ENCODE data around the gene CDH20. TPM values are rescaled to one million over a fixed set of nuclear protein-coding genes. Genes with fewer than 3 reads are reported as not detected.

CDH20 gene
- total RNA-seq, 6 experiments from 2014 or later: not detected

- Histone ChIP-seq H3K27me3 (no peaks in the 10 kb centered on the region), H3K36me3 (no peaks in the 10 kb centered on the region), H3K27ac (no peak overlapping the region), H3K4me3 (no peak overlapping the region), H3K4me1 (no peaks in the 10 kb centered on the region), H3K9me3 (no peaks in the 10 kb centered on the region)
- DNase-seq: no peak
- intact Hi-C loops (cut with DNase I): no loop called here
- ATAC-seq: no peak
- TF ChIP-seq CTCF (IDR thresholded peaks at IDR 0.05) (no peak), POLR2A (IDR thresholded peaks at IDR 0.05) (no peak)
- 69% methylated on average over 2 of the region's 2 CpGs for WGBS (ENCODE audit: insufficient coverage, low coverage, low lambda C conversion rate, missing lambda C conversion rate)
Measured at GRCh38 chr18:61371111-61371510, 37.9 kb downstream of the CDH20 start.

DNA sequence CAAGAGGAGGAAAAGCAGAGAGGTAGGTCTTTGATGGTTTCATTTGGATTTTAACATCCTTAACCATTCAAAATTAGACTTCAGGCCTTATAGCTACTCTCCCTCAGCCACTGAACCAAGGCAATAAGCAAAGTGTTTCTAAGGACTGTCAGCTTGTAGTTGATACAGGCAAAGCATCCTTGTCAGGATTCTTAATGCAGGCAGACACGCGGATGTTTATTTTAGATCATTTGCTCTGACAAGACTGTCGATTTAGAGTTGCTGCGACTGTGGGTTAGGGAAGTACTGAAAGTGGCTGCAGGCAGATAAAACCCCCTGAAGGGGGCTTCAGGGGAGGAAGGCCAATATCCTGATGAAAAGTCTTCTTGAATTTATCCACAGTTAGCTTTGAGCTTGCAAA is 46.6 kb downstream of the CDH20 start:
- DNase-seq (no peak), ATAC-seq (no peak)
- WGBS (ENCODE audit: insufficient coverage, low coverage, low lambda C conversion rate, missing lambda C conversion rate): 23% methylated on average over 4 of the region's 4 CpGs
- no peak overlapping the region for H3K27ac ChIP-seq
- no peaks in the 10 kb centered on the region for H3K27me3 ChIP-seq
- no peak overlapping the region for H3K4me3 ChIP-seq
- H3K4me1 ChIP-seq: no peaks in the 10 kb centered on the region
- intact Hi-C loops (cut with DNase I): no loop called here
- no peak for TF ChIP-seq CTCF (IDR thresholded peaks at IDR 0.05)
- no peak for TF ChIP-seq POLR2A (IDR thresholded peaks at IDR 0.05)
- no peaks in the 10 kb centered on the region for H3K36me3 ChIP-seq
- H3K9me3 ChIP-seq: no peaks in the 10 kb centered on the region

- TF ChIP-seq POLR2A (IDR thresholded peaks at IDR 0.05): no peak
- no peak for TF ChIP-seq CTCF (IDR thresholded peaks at IDR 0.05)
- 51% methylated on average over 2 of the region's 2 CpGs for WGBS (ENCODE audit: insufficient coverage, low coverage, low lambda C conversion rate, missing lambda C conversion rate)
- Histone ChIP-seq H3K4me1 (no peaks in the 10 kb centered on the region), H3K27ac (no peak overlapping the region), H3K4me3 (no peak overlapping the region), H3K36me3 (no peaks in the 10 kb centered on the region), H3K27me3 (no peaks in the 10 kb centered on the region), H3K9me3 (no peaks in the 10 kb centered on the region)
- intact Hi-C loops (cut with DNase I): no loop called here
- DNase-seq: no peak
- ATAC-seq: no peak
Measured at GRCh38 chr18:61388010-61388409, 54.8 kb downstream of the CDH20 start.

DNA sequence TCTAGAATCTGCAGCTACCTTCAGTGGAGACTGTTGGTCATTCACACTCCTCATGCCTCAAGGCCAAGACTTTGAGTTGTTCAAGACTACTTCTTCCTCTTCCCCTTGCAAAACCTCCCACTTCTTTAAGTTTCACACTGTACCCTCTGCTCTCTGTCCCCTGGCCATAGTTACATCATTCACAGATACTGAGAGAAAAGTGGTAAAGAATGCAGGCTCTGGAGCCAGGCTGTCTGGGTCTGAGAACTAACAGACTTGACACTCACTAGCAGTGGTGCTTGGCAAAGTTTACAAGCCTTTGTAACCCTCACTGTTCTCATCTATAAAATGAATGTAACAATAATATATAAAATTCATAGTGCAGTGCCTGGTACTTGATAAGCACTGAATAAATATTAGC is 61.8 kb downstream of the CDH20 start:
- H3K4me1 ChIP-seq: no peaks in the 10 kb centered on the region
- H3K36me3 ChIP-seq: no peaks in the 10 kb centered on the region
- H3K27me3 ChIP-seq: no peaks in the 10 kb centered on the region
- DNase-seq (no peak), ATAC-seq (no peak)
- H3K4me3 ChIP-seq: no peak overlapping the region
- H3K27ac ChIP-seq: no peak overlapping the region
- no peaks in the 10 kb centered on the region for H3K9me3 ChIP-seq
- intact Hi-C loops (cut with DNase I): no loop called here
- TF ChIP-seq POLR2A (IDR thresholded peaks at IDR 0.05) (no peak), CTCF (IDR thresholded peaks at IDR 0.05) (no peak)

DNA sequence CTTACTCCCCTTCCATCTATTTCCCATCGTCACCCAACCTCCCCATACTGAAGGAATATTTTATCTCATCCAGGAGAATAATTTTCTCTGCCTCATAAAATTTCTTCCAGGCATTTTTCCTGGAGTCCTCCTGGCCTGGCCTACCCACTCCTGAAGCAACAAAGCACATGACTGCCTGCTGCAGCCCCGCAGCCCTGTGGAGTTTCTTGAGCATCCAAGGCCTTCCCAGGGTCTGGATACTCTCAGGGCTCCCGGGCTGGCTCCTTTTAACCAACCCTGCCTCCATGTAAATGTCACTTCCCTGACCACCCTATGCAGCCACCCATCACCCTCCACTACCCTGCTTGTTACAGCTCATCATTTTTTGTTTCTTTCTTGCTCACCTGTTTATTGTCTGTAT is 64.0 kb downstream of the CDH20 start:
- no peak overlapping the region for H3K4me3 ChIP-seq
- intact Hi-C loops (cut with DNase I): no loop called here
- H3K9me3 ChIP-seq: no peaks in the 10 kb centered on the region
- no peaks in the 10 kb centered on the region for H3K36me3 ChIP-seq
- H3K27me3 ChIP-seq: no peaks in the 10 kb centered on the region
- no peak for DNase-seq
- H3K27ac ChIP-seq: no peak overlapping the region
- H3K4me1 ChIP-seq: no peaks in the 10 kb centered on the region
- WGBS (ENCODE audit: insufficient coverage, low coverage, low lambda C conversion rate, missing lambda C conversion rate): 40% methylated on average over 3 of the region's 3 CpGs
- TF ChIP-seq POLR2A (IDR thresholded peaks at IDR 0.05) (no peak), CTCF (IDR thresholded peaks at IDR 0.05) (no peak)
- ATAC-seq: no peak
